OCI-LY7 (cell line): Measurements from ENCODE around the gene EIF4E1B.

ENCODE experiments used
- CTCF ChIP-seq: fragments of 200-600 bp; sonication (generic); conservative IDR thresholded peaks from 2 replicates; pipeline ENCODE4 v1.5.1; 2014; ENCODE audit warnings: mild to moderate bottlenecking, antibody characterized with exemption, low read length, moderate library complexity, mixed read lengths
- EZH2phosphoT487 ChIP-seq: fragments of 200-600 bp; sonication (generic); IDR thresholded peaks from 2 replicates; pipeline ENCODE4 v1.6.1; 2018; ENCODE audit warnings: low read depth, borderline replicate concordance, mild to moderate bottlenecking, mixed run types, antibody characterized with exemption, low read length, moderate library complexity, mixed read lengths

- TF ChIP-seq CTCF (no peak), EZH2phosphoT487 (no peak)
Measured at GRCh38 chr5:176661676-176662075, 31.2 kb downstream of the EIF4E1B start.
